Activated CD4-positive, alpha-beta T cell treated with anti-CD3 and anti-CD28 coated beads, Interleukin-2, amount 50 U/mL, for 48 hours (primary cell): ENCODE results near the gene OLFM1.

Experiments used
- DNase-seq, 2 experiments: peaks; one replicate each; pipeline ENCODE4 v3.0.0-alpha.2; 2020

The OLFM1 gene

GRCh38 chr9:135087489-135087792 lies at the start of gene OLFM1:
OLFM1 (plus strand) TSS chr9:135087668; CDS start chr9:135087990, 322 bp downstream.
- peak; percentile 54 to 68 for DNase-seq

- DNase-seq, result no peak
Measured at GRCh38 chr9:135038331-135038730, 49.1 kb upstream of the OLFM1 start.

GRCh38 chr9:135038826-135039225 lies 48.6 kb upstream of the OLFM1 start:
- no peak for DNase-seq

- DNase-seq, result no peak
Measured at GRCh38 chr9:135039266-135039870, 48.1 kb upstream of the OLFM1 start.

- no peak for DNase-seq
Measured at GRCh38 chr9:135039916-135040645, 47.4 kb upstream of the OLFM1 start.

GRCh38 chr9:135040892-135041291 lies 46.6 kb upstream of the OLFM1 start:
- DNase-seq, result no peak

GRCh38 chr9:135043345-135043744 lies 44.1 kb upstream of the OLFM1 start:
- no peak for DNase-seq

- no peak for DNase-seq
Measured at GRCh38 chr9:135045264-135045927, 42.1 kb upstream of the OLFM1 start.

- no peak for DNase-seq
Measured at GRCh38 chr9:135045928-135046738, 41.3 kb upstream of the OLFM1 start.

- DNase-seq, result no peak
Measured at GRCh38 chr9:135046739-135047350, 40.6 kb upstream of the OLFM1 start.

GRCh38 chr9:135047521-135047920 lies 39.9 kb upstream of the OLFM1 start:
- no peak for DNase-seq

GRCh38 chr9:135048046-135048757 lies 39.3 kb upstream of the OLFM1 start:
- no peak for DNase-seq

- DNase-seq, result no peak
Measured at GRCh38 chr9:135048758-135049444, 38.6 kb upstream of the OLFM1 start.

GRCh38 chr9:135049460-135049859 lies 38.0 kb upstream of the OLFM1 start:
- DNase-seq, result no peak

GRCh38 chr9:135050072-135050990 lies 37.1 kb upstream of the OLFM1 start:
- no peak for DNase-seq

GRCh38 chr9:135051316-135052038 lies 36.0 kb upstream of the OLFM1 start:
- DNase-seq, result no peak

- no peak for DNase-seq
Measured at GRCh38 chr9:135053133-135053532, 34.3 kb upstream of the OLFM1 start.

GRCh38 chr9:135055181-135055580 lies 32.3 kb upstream of the OLFM1 start:
- DNase-seq, result no peak

GRCh38 chr9:135056541-135056940 lies 30.9 kb upstream of the OLFM1 start:
- no peak for DNase-seq
